Measurements from ENCODE around the gene IQSEC3.

- no peak for TF ChIP-seq POLR2A (IDR thresholded peaks at IDR 0.05)
- no peak for TF ChIP-seq CTCF (IDR thresholded peaks at IDR 0.05)
These were observed 73.0 kb downstream of the IQSEC3 start for GRCh38 chr12:139585-139984.

Data from heart left ventricle (tissue), 13 donors.